Measurements from ENCODE around the gene CDC42BPB.

DNA sequence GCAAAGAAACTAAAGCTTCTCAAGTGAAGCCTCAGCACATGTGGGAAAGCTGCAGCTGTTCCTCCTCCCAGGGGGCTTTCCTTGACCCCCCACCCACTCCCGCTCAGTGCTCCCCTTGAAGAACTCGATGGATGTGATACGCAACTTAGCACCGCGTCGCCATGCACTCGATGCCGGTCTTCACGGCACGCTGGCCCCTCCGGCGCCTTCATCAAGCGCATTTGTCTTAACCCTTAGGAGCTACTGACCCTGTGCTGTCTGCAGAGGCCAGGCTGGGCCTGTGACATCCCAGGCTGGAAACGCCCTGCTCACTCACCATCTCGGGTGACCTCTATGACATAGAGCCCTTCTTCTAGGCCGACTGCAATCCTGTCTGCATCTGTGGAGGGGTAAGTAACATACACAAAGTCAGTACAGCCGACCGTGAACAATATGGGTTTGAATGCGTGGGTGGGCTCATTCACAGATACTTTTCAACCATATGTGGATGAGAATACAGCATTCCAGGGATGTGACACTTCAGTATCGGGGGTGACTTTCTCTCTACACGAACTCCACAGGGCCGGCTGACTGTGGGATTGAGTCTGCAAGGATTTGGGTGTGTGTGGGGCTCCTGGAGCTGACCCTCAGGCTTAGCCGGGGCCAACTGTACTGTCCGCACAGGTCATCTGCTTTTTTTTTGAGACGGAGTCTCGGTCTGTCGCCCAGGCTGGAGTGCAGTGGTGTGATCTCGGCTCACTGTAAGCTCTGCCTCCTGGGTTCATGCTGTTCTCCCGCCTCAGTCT, 111.8 kb downstream of the CDC42BPB start:
- TF ChIP-seq ZNF10 (tag by site-specific recombination; IDR thresholded peaks at IDR 0.05) (no peak), YY1 (tag by site-specific recombination; IDR thresholded peaks at IDR 0.05) (no peak), ZNF341 (tag by site-specific recombination; IDR thresholded peaks at IDR 0.05; ENCODE audit: low read depth) (no peak), ZNF558 (tag by site-specific recombination; IDR thresholded peaks at IDR 0.05) (no peak)
- TF ChIP-seq, protein P1, sequence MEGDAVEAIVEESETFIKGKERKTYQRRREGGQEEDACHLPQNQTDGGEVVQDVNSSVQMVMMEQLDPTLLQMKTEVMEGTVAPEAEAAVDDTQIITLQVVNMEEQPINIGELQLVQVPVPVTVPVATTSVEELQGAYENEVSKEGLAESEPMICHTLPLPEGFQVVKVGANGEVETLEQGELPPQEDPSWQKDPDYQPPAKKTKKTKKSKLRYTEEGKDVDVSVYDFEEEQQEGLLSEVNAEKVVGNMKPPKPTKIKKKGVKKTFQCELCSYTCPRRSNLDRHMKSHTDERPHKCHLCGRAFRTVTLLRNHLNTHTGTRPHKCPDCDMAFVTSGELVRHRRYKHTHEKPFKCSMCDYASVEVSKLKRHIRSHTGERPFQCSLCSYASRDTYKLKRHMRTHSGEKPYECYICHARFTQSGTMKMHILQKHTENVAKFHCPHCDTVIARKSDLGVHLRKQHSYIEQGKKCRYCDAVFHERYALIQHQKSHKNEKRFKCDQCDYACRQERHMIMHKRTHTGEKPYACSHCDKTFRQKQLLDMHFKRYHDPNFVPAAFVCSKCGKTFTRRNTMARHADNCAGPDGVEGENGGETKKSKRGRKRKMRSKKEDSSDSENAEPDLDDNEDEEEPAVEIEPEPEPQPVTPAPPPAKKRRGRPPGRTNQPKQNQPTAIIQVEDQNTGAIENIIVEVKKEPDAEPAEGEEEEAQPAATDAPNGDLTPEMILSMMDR (tag by site-specific recombination; IDR thresholded peaks at IDR 0.05): no peak
